CD4-positive, alpha-beta memory T cell (primary cell): ENCODE results near the gene CEP128. TPM values are rescaled to one million over a fixed set of nuclear protein-coding genes. Genes with fewer than 3 reads are reported as not detected.

Experiments
- CTCF ChIA-PET: fragments of 350-600 bp; sonication (Branson Sonifier 250); formaldehyde crosslinking; loops from one replicate; lab custom pipeline; 2021; ENCODE audit warnings: inconsistent platforms; ENCODE audit not compliant: partially characterized antibody; lab: Charles Lee
- POLR2A ChIA-PET: fragments of 350-600 bp; sonication (Branson Sonifier 250); formaldehyde crosslinking; loops from one replicate; lab custom pipeline; 2021; ENCODE audit not compliant: partially characterized antibody; lab: Charles Lee
- DNase-seq, 5 donors: peaks; one replicate each; pipeline versions ENCODE4 v3.0.0 to v3.0.0-alpha.2; 2020 to 2022; ENCODE audit warnings: mixed read lengths in 1 of 5
- H3K27ac ChIP-seq: one replicate; pipeline ENCODE4 v1.7.0; 2013; ENCODE audit warnings: low read depth, low read length
- H3K27me3 ChIP-seq: 2 replicates; pipeline ENCODE4 v1.7.0; 2013; ENCODE audit warnings: mild to moderate bottlenecking, low read length, moderate library complexity; ENCODE audit not compliant: insufficient read depth
- H3K36me3 ChIP-seq: 2 replicates; pipeline ENCODE4 v1.7.0; 2013; ENCODE audit warnings: mild to moderate bottlenecking, low read length, moderate library complexity; ENCODE audit not compliant: insufficient read depth
- H3K4me1 ChIP-seq: 2 replicates; pipeline ENCODE4 v1.7.0; 2013; ENCODE audit warnings: mild to moderate bottlenecking, low read length, moderate library complexity; ENCODE audit not compliant: insufficient read depth
- H3K4me3 ChIP-seq, 2 donors: one replicate each; pipeline ENCODE4 v1.7.0; 2013; ENCODE audit warnings: low read length in 2 of 2, mild to moderate bottlenecking in 1 of 2
- H3K9me3 ChIP-seq, 2 donors: one replicate each; pipeline ENCODE4 v1.7.0; 2013; ENCODE audit warnings: low read length in 2 of 2, control low read depth in 1 of 2; ENCODE audit not compliant: control insufficient read depth in 1 of 2
- H3K27ac Mint-ChIP-seq, 7 donors: one replicate each; pipeline ENCODE4 v1.8.0; 2020 to 2021; ENCODE audit warnings: mixed read lengths in 7 of 7, mild to moderate bottlenecking in 6 of 7, inconsistent platforms in 3 of 7, moderate library complexity in 3 of 7
- H3K27me3 Mint-ChIP-seq, 2 donors: one replicate each; pipeline ENCODE4 v1.8.0; 2020 to 2021; ENCODE audit warnings: mixed read lengths in 2 of 2
- H3K36me3 Mint-ChIP-seq, 2 donors: one replicate each; pipeline ENCODE4 v1.8.0; 2020 to 2021; ENCODE audit warnings: mixed read lengths in 2 of 2, inconsistent platforms in 1 of 2, mild to moderate bottlenecking in 1 of 2
- H3K4me1 Mint-ChIP-seq, 4 donors: one replicate each; pipeline ENCODE4 v1.8.0; 2020 to 2021; ENCODE audit warnings: mixed read lengths in 4 of 4, mild to moderate bottlenecking in 1 of 4
- H3K4me3 Mint-ChIP-seq, 8 donors: one replicate each; pipeline ENCODE4 v1.8.0; 2020 to 2021; ENCODE audit warnings: mixed read lengths in 8 of 8, mild to moderate bottlenecking in 7 of 8, moderate library complexity in 6 of 8, inconsistent platforms in 3 of 8
- H3K9me3 Mint-ChIP-seq, 8 donors: one replicate each; pipeline ENCODE4 v1.8.0; 2020 to 2021; ENCODE audit warnings: mixed read lengths in 8 of 8, mild to moderate bottlenecking in 5 of 8, inconsistent platforms in 3 of 8, moderate library complexity in 1 of 8
- intact Hi-C: fragments of 100-400 bp; cut with micrococcal nuclease; formaldehyde crosslinking; loops from one replicate; pipeline ENCODE4 v1.15.1; 2023
- polyA plus RNA-seq, 2 donors: library from polyadenylated mRNA; unstranded; fragments of 300-500 nt; fragmentation: Illumina TruSeq; gene quantifications; one replicate each; pipeline ENCODE4 v1.2.3, GENCODE V29; 2021
- total RNA-seq, 2 experiments: library from RNA; stranded (reverse); gene quantifications; one replicate each; pipeline ENCODE4 v1.2.3, GENCODE V29; 2021

The CEP128 gene
- total and polyA plus RNA-seq, 4 experiments from 2014 or later = 2.9 to 21.6 (median 14.7) TPM

- Histone ChIP-seq H3K4me1 (no peaks in the 10 kb centered on the region), H3K4me3 (no peak overlapping the region), H3K9me3 (no peaks in the 10 kb centered on the region), H3K27me3 (no peaks in the 10 kb centered on the region), H3K36me3 (no peaks in the 10 kb centered on the region), H3K27ac (no peak overlapping the region)
- Mint-ChIP-seq H3K4me1 (no peaks in the 10 kb centered on the region), H3K27me3 (no peaks in the 10 kb centered on the region), H3K27ac (no peak overlapping the region), H3K4me3 (no peak overlapping the region), H3K36me3 (peaks cover 0 to 14% of the 10 kb centered on the region in 2 donors), H3K9me3 (peaks cover 0 to 4% (median 0%) of the 10 kb centered on the region in 8 donors)
- ChIA-PET CTCF (no interaction called here), POLR2A (no interaction called here)
- DNase-seq = no peak
- intact Hi-C loops = no loop called here
Observed at GRCh38 chr14:80700601-80701000, 240.9 kb downstream of the CEP128 start.

GRCh38 chr14:80699861-80700260 is 241.7 kb downstream of the CEP128 start:
- Histone ChIP-seq H3K4me3 (no peak overlapping the region), H3K27ac (no peak overlapping the region), H3K9me3 (no peaks in the 10 kb centered on the region), H3K4me1 (no peaks in the 10 kb centered on the region), H3K27me3 (no peaks in the 10 kb centered on the region), H3K36me3 (no peaks in the 10 kb centered on the region)
- ChIA-PET CTCF (no interaction called here), POLR2A (no interaction called here)
- intact Hi-C loops = no loop called here
- Mint-ChIP-seq H3K9me3 (peaks cover 0 to 4% (median 0%) of the 10 kb centered on the region in 8 donors), H3K27ac (no peak overlapping the region), H3K27me3 (no peaks in the 10 kb centered on the region), H3K4me3 (no peak overlapping the region), H3K36me3 (peaks cover 1 to 16% of the 10 kb centered on the region in 2 donors), H3K4me1 (no peaks in the 10 kb centered on the region)
- no peak for DNase-seq

- Histone ChIP-seq H3K4me3 (no peak overlapping the region), H3K27ac (no peak overlapping the region), H3K27me3 (no peaks in the 10 kb centered on the region), H3K9me3 (no peaks in the 10 kb centered on the region), H3K4me1 (no peaks in the 10 kb centered on the region), H3K36me3 (no peaks in the 10 kb centered on the region)
- Mint-ChIP-seq H3K27me3 (no peaks in the 10 kb centered on the region), H3K36me3 (peaks cover 3 to 19% of the 10 kb centered on the region in 2 donors), H3K4me1 (no peaks in the 10 kb centered on the region), H3K9me3 (peaks cover 0 to 5% (median 0%) of the 10 kb centered on the region in 8 donors), H3K27ac (no peak overlapping the region), H3K4me3 (no peak overlapping the region)
- POLR2A ChIA-PET = no interaction called here
- intact Hi-C loops = no loop called here
- CTCF ChIA-PET = no interaction called here
- DNase-seq = no peak
Observed at GRCh38 chr14:80698974-80699373, 242.6 kb downstream of the CEP128 start.

- Mint-ChIP-seq H3K27me3 (no peaks in the 10 kb centered on the region), H3K27ac (no peak overlapping the region), H3K36me3 (peaks cover 3 to 18% of the 10 kb centered on the region in 2 donors), H3K4me1 (no peaks in the 10 kb centered on the region), H3K9me3 (peaks cover 0 to 3% (median 0%) of the 10 kb centered on the region in 8 donors), H3K4me3 (no peak overlapping the region)
- ChIA-PET CTCF (no interaction called here), POLR2A (no interaction called here)
- H3K27ac ChIP-seq = no peak overlapping the region
- no peaks in the 10 kb centered on the region for H3K9me3 ChIP-seq
- no peaks in the 10 kb centered on the region for H3K36me3 ChIP-seq
- intact Hi-C loops = no loop called here
- no peak for DNase-seq
- H3K4me3 ChIP-seq = no peak overlapping the region
- H3K4me1 ChIP-seq = no peaks in the 10 kb centered on the region
- no peaks in the 10 kb centered on the region for H3K27me3 ChIP-seq
Observed at GRCh38 chr14:80695869-80696268, 245.7 kb downstream of the CEP128 start.

- Mint-ChIP-seq H3K9me3 (peaks cover 0 to 3% (median 0%) of the 10 kb centered on the region in 8 donors), H3K4me3 (no peak overlapping the region), H3K27me3 (no peaks in the 10 kb centered on the region), H3K36me3 (peaks cover 3 to 28% of the 10 kb centered on the region in 2 donors), H3K27ac (no peak overlapping the region), H3K4me1 (no peaks in the 10 kb centered on the region)
- intact Hi-C loops = no loop called here
- no peaks in the 10 kb centered on the region for H3K9me3 ChIP-seq
- no peaks in the 10 kb centered on the region for H3K36me3 ChIP-seq
- H3K4me1 ChIP-seq = no peaks in the 10 kb centered on the region
- H3K27me3 ChIP-seq = no peaks in the 10 kb centered on the region
- no peak overlapping the region for H3K4me3 ChIP-seq
- no peak for DNase-seq
- H3K27ac ChIP-seq = no peak overlapping the region
- ChIA-PET CTCF (no interaction called here), POLR2A (no interaction called here)
Observed at GRCh38 chr14:80692903-80693302, 248.6 kb downstream of the CEP128 start.

- H3K27me3 ChIP-seq = no peaks in the 10 kb centered on the region
- H3K9me3 ChIP-seq = peaks cover 0 to 8% of the 10 kb centered on the region in 2 donors
- POLR2A ChIA-PET = no interaction called here
- Mint-ChIP-seq H3K27me3 (no peaks in the 10 kb centered on the region), H3K36me3 (peaks cover 53 to 67% of the 10 kb centered on the region in 2 donors), H3K4me3 (no peak overlapping the region), H3K4me1 (no peaks in the 10 kb centered on the region), H3K9me3 (peaks cover 0 to 81% (median 63%) of the 10 kb centered on the region in 8 donors), H3K27ac (no peak overlapping the region)
- intact Hi-C loops = no loop called here
- no peaks in the 10 kb centered on the region for H3K36me3 ChIP-seq
- H3K4me3 ChIP-seq = no peak overlapping the region
- CTCF ChIA-PET = no interaction called here
- no peaks in the 10 kb centered on the region for H3K4me1 ChIP-seq
- DNase-seq = no peak
- H3K27ac ChIP-seq = no peak overlapping the region
Observed at GRCh38 chr14:80681651-80682050, 259.9 kb downstream of the CEP128 start.

GRCh38 chr14:80679273-80679672 is 262.3 kb downstream of the CEP128 start:
- intact Hi-C loops = no loop called here
- H3K36me3 ChIP-seq = no peaks in the 10 kb centered on the region
- Mint-ChIP-seq H3K4me1 (no peaks in the 10 kb centered on the region), H3K4me3 (no peak overlapping the region), H3K9me3 (peaks cover 0 to 60% (median 53%) of the 10 kb centered on the region in 8 donors), H3K27me3 (no peaks in the 10 kb centered on the region), H3K36me3 (peaks cover 50 to 62% of the 10 kb centered on the region in 2 donors), H3K27ac (no peak overlapping the region)
- ChIA-PET CTCF (no interaction called here), POLR2A (no interaction called here)
- peaks cover 0 to 8% of the 10 kb centered on the region in 2 donors for H3K9me3 ChIP-seq
- H3K27me3 ChIP-seq = no peaks in the 10 kb centered on the region
- H3K4me3 ChIP-seq = no peak overlapping the region
- no peak overlapping the region for H3K27ac ChIP-seq
- no peaks in the 10 kb centered on the region for H3K4me1 ChIP-seq
- DNase-seq = no peak

- no peak for DNase-seq
- Histone ChIP-seq H3K36me3 (no peaks in the 10 kb centered on the region), H3K9me3 (peaks cover 0 to 8% of the 10 kb centered on the region in 2 donors), H3K27me3 (no peaks in the 10 kb centered on the region), H3K4me1 (no peaks in the 10 kb centered on the region), H3K4me3 (no peak overlapping the region), H3K27ac (no peak overlapping the region)
- Mint-ChIP-seq H3K27me3 (no peaks in the 10 kb centered on the region), H3K9me3 (peaks cover 0 to 55% (median 47%) of the 10 kb centered on the region in 8 donors), H3K4me1 (no peaks in the 10 kb centered on the region), H3K27ac (no peak overlapping the region), H3K36me3 (peaks cover 45 to 53% of the 10 kb centered on the region in 2 donors), H3K4me3 (no peak overlapping the region)
- POLR2A ChIA-PET = no interaction called here
- intact Hi-C loops = no loop called here
- CTCF ChIA-PET = no interaction called here
Observed at GRCh38 chr14:80678436-80678835, 263.1 kb downstream of the CEP128 start.
